HG03175 (cell line): ENCODE measurements around the gene ACTL7B.

Experiments
- ATAC-seq: cut with Tn5 transposase; IDR thresholded peaks from one replicate; pipeline ENCODE4 v1.9.1; 2021; ENCODE audit warnings: mild to moderate bottlenecking, moderate library complexity; ENCODE audit not compliant: unreplicated experiment

ACTL7B gene

GRCh38 chr9:108809269-108809668 is 46.5 kb downstream of the ACTL7B start:
- no peak for ATAC-seq
